Measurements from ENCODE around the gene PRKCZ.

DNA sequence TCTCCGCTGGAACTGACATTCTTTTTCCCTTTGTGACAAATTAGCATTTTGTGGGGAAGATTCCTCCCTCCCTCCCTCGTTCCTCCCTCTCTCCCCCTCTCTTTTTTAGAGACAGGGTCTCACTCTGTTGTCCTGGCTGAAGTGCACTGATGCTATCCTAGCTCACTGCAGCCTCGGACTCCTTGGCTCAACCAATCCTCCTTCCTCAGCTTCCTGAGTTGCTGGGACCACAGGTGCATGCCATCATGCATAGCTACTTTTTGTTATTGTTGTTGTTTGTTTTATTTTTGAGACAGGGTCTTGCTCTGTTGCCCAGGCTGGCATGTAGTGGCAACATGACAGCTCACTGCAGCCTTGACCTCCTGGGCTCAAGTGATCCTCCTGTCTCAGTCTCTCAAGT, 171.1 kb downstream of the PRKCZ start:
- TF ChIP-seq, protein P1, sequence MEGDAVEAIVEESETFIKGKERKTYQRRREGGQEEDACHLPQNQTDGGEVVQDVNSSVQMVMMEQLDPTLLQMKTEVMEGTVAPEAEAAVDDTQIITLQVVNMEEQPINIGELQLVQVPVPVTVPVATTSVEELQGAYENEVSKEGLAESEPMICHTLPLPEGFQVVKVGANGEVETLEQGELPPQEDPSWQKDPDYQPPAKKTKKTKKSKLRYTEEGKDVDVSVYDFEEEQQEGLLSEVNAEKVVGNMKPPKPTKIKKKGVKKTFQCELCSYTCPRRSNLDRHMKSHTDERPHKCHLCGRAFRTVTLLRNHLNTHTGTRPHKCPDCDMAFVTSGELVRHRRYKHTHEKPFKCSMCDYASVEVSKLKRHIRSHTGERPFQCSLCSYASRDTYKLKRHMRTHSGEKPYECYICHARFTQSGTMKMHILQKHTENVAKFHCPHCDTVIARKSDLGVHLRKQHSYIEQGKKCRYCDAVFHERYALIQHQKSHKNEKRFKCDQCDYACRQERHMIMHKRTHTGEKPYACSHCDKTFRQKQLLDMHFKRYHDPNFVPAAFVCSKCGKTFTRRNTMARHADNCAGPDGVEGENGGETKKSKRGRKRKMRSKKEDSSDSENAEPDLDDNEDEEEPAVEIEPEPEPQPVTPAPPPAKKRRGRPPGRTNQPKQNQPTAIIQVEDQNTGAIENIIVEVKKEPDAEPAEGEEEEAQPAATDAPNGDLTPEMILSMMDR (IDR thresholded peaks at IDR 0.05; ENCODE audit: low read depth, low read length), result no peak
- no peak for TF ChIP-seq POLR2A (IDR thresholded peaks at IDR 0.05; ENCODE audit: extremely low read depth, insufficient read length)
- no peak for TF ChIP-seq MYC (IDR thresholded peaks at IDR 0.05; ENCODE audit: low read depth, low read length)

Measured in NB4 (cell line).